ENCODE data around the gene ARHGAP27. TPM values are rescaled to one million over a fixed set of nuclear protein-coding genes. Genes with fewer than 3 reads are reported as not detected.
"Not testable (repeated sequence)": the region's sequence is repeated elsewhere in the genome, so short reads cannot be mapped to it uniquely, and the experiment has no call there.

ARHGAP27 gene
- total and polyA plus RNA-seq, 2 of the 4 experiments (the other 2 are of a cell fraction): under 0.01 to 0.89 TPM

DNA sequence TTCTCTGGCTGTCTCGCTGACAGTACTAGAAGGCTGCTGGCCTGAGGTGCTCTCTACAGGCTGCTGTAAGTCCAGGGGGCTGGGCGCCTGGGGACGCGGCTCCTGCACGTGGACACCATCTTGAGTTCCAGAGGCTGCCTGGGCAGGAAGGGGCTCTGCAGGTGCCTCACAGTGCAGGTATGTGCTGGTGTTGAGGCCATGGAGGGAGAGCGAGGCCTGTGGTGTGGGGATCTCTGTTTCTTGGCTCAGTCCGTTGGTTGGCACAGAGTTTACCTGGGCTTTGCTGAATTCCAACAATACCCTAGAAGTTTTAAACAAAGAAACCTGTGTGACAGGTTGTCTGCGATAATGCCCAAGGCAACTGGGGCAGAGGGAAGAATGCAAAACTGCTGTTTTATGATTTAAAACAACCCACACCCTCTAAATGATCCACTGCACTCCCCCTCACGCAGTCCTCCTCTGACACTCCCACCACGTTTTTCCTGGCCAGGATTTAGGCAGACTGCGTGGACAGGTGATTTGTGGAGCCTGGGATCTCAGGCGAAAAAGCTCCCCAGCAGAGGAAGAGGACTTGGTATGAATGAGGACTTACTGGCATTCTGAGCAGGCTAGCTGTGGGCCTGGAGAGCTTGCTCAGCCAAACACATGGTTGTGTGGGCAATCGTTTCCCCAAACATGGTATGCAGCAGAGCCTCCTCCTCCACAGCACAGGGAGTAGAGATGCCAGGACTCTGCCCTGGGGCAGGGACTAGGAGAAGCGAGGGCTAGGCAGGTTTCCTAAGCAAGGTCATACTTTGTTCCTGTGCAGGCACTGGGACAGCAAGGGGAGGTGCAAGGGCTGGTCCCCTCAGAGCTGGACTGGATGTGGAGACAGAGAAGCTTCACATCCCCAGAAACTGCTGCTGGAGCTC is 35.9 kb upstream of the ARHGAP27 start:
- CTCF ChIA-PET; H2AK5ac ChIP-seq (ENCODE audit: low read depth, low read length); in situ Hi-C loops (cut with MboI; ENCODE audit: low sequenced_read_pairs); H3K23ac ChIP-seq (ENCODE audit: low read depth, low read length); H4K5ac ChIP-seq (ENCODE audit: low read depth, low read length); H4K91ac ChIP-seq (ENCODE audit: insufficient read depth, low read depth, low read length); H3K4me1 ChIP-seq (ENCODE audit: control insufficient read depth, insufficient read depth, low read length); H2BK20ac ChIP-seq (ENCODE audit: low read depth, low read length); H3K27me3 ChIP-seq (ENCODE audit: control insufficient read depth, insufficient read depth, low read length); H3K79me1 ChIP-seq (ENCODE audit: low read depth in 1 of 2, low read length in 2 of 2); H3K9me3 ChIP-seq (ENCODE audit: control insufficient read depth, insufficient read depth, low read length); H3K14ac ChIP-seq (replicated peaks; ENCODE audit: low read depth, low read length); BruUV-seq (replicated peaks); H3K56ac ChIP-seq (ENCODE audit: extremely low read depth, insufficient read depth, low read length); H2BK15ac ChIP-seq (ENCODE audit: low read depth, low read length); H3K9me1 ChIP-seq (ENCODE audit: insufficient read depth, low read length); H3K4ac ChIP-seq (ENCODE audit: low read depth, low read length); intact Hi-C loops (cut with micrococcal nuclease); dilution Hi-C loops (cut with HindIII; ENCODE audit: low sequenced_read_pairs, unreplicated experiment); H4K8ac ChIP-seq (ENCODE audit: low read depth in 2 of 2, low read length in 2 of 2); H3K27ac ChIP-seq (ENCODE audit: insufficient read depth, low read length); H2AFZ ChIP-seq (replicated peaks; ENCODE audit: low read length, poor library complexity); H2AK9ac ChIP-seq (replicated peaks; ENCODE audit: low read depth, low read length, poor library complexity); H3K4me3 ChIP-seq (ENCODE audit: insufficient read depth, low read depth, low read length); POLR2A ChIA-PET (ENCODE audit: unreplicated experiment); H2BK5ac ChIP-seq (ENCODE audit: low read depth, low read length, poor library complexity, severe bottlenecking); H3K9ac ChIP-seq (ENCODE audit: low read depth, low read length); H4K20me1 ChIP-seq (ENCODE audit: insufficient read depth, low read length); DNase-seq; H3K18ac ChIP-seq (ENCODE audit: low read depth, low read length); H2BK120ac ChIP-seq (ENCODE audit: low read depth, low read length); H3K4me2 ChIP-seq (ENCODE audit: low read depth, low read length); H3K36me3 ChIP-seq (ENCODE audit: control insufficient read depth, insufficient read depth, low read length): not testable (repeated sequence)
- no CpG with 5 or more reads among the region's 14 CpGs for WGBS, 2 experiments (ENCODE audit: extremely low coverage in 2 of 2, insufficient read length in 1 of 2)
- peak; percentile 57; the same call in 1 of the 2 replicates for ATAC-seq (ENCODE audit: low read depth)

GRCh38 chr17:45461524-45462327 is 29.1 kb upstream of the ARHGAP27 start:
- in situ Hi-C loops (cut with MboI; ENCODE audit: low sequenced_read_pairs); CTCF ChIA-PET; H3K4me2 ChIP-seq (ENCODE audit: low read depth, low read length); H2BK120ac ChIP-seq (ENCODE audit: low read depth, low read length); H3K56ac ChIP-seq (ENCODE audit: extremely low read depth, insufficient read depth, low read length); BruUV-seq (replicated peaks); H2BK15ac ChIP-seq (ENCODE audit: low read depth, low read length); dilution Hi-C loops (cut with HindIII; ENCODE audit: low sequenced_read_pairs, unreplicated experiment); H4K5ac ChIP-seq (ENCODE audit: low read depth, low read length); H3K14ac ChIP-seq (replicated peaks; ENCODE audit: low read depth, low read length); POLR2A ChIA-PET (ENCODE audit: unreplicated experiment); H2AK9ac ChIP-seq (replicated peaks; ENCODE audit: low read depth, low read length, poor library complexity); H3K9me1 ChIP-seq (ENCODE audit: insufficient read depth, low read length); H2BK20ac ChIP-seq (ENCODE audit: low read depth, low read length); H3K27me3 ChIP-seq (ENCODE audit: control insufficient read depth, insufficient read depth, low read length); H2AK5ac ChIP-seq (ENCODE audit: low read depth, low read length); H2AFZ ChIP-seq (replicated peaks; ENCODE audit: low read length, poor library complexity); H3K18ac ChIP-seq (ENCODE audit: low read depth, low read length); intact Hi-C loops (cut with micrococcal nuclease); H3K4me3 ChIP-seq (ENCODE audit: insufficient read depth, low read depth, low read length); H4K91ac ChIP-seq (ENCODE audit: insufficient read depth, low read depth, low read length); H3K4me1 ChIP-seq (ENCODE audit: control insufficient read depth, insufficient read depth, low read length); H3K9me3 ChIP-seq (ENCODE audit: control insufficient read depth, insufficient read depth, low read length); H3K9ac ChIP-seq (ENCODE audit: low read depth, low read length); H3K79me1 ChIP-seq (ENCODE audit: low read depth in 1 of 2, low read length in 2 of 2); H3K23ac ChIP-seq (ENCODE audit: low read depth, low read length); H3K4ac ChIP-seq (ENCODE audit: low read depth, low read length); H3K36me3 ChIP-seq (ENCODE audit: control insufficient read depth, insufficient read depth, low read length); H4K20me1 ChIP-seq (ENCODE audit: insufficient read depth, low read length): not testable (repeated sequence)
- ATAC-seq (ENCODE audit: low read depth) (peak; percentile 87), DNase-seq (peak; percentile 45)
- peak overlapping the region; percentile 48; the same call in 1 of the 2 replicates for H3K27ac ChIP-seq (ENCODE audit: insufficient read depth, low read length)
- no CpG with 5 or more reads among the region's 8 CpGs for WGBS, 2 experiments (ENCODE audit: extremely low coverage in 2 of 2, insufficient read length in 1 of 2)
- 0 out of 4 replicates have a peak overlapping the region, but pooled peaks of 1 of the 2 experiments have one; percentile 25 for H4K8ac ChIP-seq (ENCODE audit: low read depth in 2 of 2, low read length in 2 of 2)
- peak overlapping the region; percentile 61 for H2BK5ac ChIP-seq (ENCODE audit: low read depth, low read length, poor library complexity, severe bottlenecking)

Data from IMR-90 (cell line).